ENCODE data around the gene MUC5AC. TPM values are rescaled to one million over a fixed set of nuclear protein-coding genes. Genes with fewer than 3 reads are reported as not detected.
"Not testable (repeated sequence)": the region's sequence is repeated elsewhere in the genome, so short reads cannot be mapped to it uniquely, and the experiment has no call there.

MUC5AC gene
- polyA plus RNA-seq, 1 donor (not counting 4 experiments of a cell fraction or from before 2014, with no cell fraction given) = not detected

DNA sequence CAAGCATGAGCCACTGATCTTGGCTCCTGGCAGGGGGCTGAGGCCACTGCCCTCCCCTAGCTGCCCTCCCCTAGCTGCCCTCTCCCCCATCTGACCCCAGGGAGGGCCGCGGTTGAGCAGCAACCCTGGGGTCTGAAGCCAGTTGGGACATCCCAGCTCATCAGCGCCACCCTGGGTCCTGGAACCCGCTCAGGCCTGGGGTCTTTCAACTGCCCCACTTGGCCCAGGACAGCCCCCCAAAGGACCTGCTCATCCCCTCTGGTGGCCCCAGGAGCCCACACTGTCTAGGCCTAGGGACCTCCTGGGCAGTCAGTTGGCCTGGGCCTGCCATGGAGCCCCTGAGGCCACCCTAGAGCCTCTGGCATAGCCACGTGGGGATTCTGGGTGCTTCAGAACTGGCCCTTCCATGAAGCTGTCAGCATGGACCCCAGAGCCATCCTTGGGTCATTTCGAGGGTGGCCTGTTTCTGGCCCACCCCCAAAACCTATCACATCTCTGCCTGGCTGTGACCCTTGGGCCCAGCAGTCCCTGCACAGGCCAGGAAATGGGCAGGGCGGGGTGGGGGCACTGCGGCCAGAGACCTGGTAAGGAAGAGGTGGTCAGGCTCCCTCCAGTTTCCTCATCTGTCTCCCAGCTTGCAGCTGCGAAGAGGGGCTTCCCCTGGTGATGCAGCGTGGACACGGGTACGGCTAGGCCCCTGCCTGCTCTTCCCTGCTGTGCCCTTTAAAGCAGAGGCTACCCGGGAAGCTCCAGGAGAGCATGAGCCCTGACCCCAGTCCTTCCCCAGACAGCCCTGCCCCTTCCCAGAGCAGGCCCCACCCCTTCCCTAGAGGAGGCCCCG is 45.2 kb upstream of the MUC5AC start:
- no peak for TF ChIP-seq EZH2 (IDR thresholded peaks at IDR 0.05; ENCODE audit: low read length)
- TF ChIP-seq, protein P1, sequence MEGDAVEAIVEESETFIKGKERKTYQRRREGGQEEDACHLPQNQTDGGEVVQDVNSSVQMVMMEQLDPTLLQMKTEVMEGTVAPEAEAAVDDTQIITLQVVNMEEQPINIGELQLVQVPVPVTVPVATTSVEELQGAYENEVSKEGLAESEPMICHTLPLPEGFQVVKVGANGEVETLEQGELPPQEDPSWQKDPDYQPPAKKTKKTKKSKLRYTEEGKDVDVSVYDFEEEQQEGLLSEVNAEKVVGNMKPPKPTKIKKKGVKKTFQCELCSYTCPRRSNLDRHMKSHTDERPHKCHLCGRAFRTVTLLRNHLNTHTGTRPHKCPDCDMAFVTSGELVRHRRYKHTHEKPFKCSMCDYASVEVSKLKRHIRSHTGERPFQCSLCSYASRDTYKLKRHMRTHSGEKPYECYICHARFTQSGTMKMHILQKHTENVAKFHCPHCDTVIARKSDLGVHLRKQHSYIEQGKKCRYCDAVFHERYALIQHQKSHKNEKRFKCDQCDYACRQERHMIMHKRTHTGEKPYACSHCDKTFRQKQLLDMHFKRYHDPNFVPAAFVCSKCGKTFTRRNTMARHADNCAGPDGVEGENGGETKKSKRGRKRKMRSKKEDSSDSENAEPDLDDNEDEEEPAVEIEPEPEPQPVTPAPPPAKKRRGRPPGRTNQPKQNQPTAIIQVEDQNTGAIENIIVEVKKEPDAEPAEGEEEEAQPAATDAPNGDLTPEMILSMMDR (optimal IDR thresholded peaks at IDR 0.05 in 1 of 3, IDR thresholded peaks at IDR 0.05 in 1 of 3, conservative IDR thresholded peaks at IDR 0.05 in 1 of 3; ENCODE audit: extremely low read depth in 1 of 3, insufficient read depth in 2 of 3, low read length in 3 of 3) = no peak
- H3K4me2 ChIP-seq (ENCODE audit: control insufficient read depth, extremely low read depth, insufficient read depth, low read depth, low read length) = no peak overlapping the region
- H3K9ac ChIP-seq (ENCODE audit: control insufficient read depth, extremely low read depth, insufficient read depth, low read length) = no peak overlapping the region
- no peak overlapping the region for H3K27ac ChIP-seq (ENCODE audit: control insufficient read depth, insufficient read depth, low read length)
- dilution Hi-C loops (cut with MboI; ENCODE audit: extremely low pct_ligation_motif_present, low sequenced_read_pairs) = no loop called here
- H3K27me3 ChIP-seq (ENCODE audit: control insufficient read depth, extremely low read depth, insufficient read depth, low read length) = peaks cover 4% of the 10 kb centered on the region
- no peak overlapping the region for H3K4me3 ChIP-seq (ENCODE audit: control insufficient read depth in 2 of 3, extremely low read depth in 1 of 3, insufficient read depth in 2 of 3, low read depth in 1 of 3, low read length in 3 of 3)
- H4K20me1 ChIP-seq (ENCODE audit: control insufficient read depth, extremely low read depth, insufficient read depth, low read length) = no peaks in the 10 kb centered on the region
- FAIRE-seq (no peak), DNase-seq (ENCODE audit: low read depth, low spot score) (no peak)
- peaks cover 4% of the 10 kb centered on the region for H3K9me3 ChIP-seq (ENCODE audit: control insufficient read depth, low read depth, low read length)
- no peak overlapping the region for H2AFZ ChIP-seq (ENCODE audit: control insufficient read depth, low read length)
- no peaks in the 10 kb centered on the region for H3K9me1 ChIP-seq (ENCODE audit: control insufficient read depth, extremely low read depth, insufficient read depth, low read length)
- no peaks in the 10 kb centered on the region for H3K4me1 ChIP-seq (ENCODE audit: control insufficient read depth, extremely low read depth, insufficient read depth, low read length)
- no peaks in the 10 kb centered on the region for H3K36me3 ChIP-seq (ENCODE audit: control insufficient read depth in 2 of 2, extremely low read depth in 1 of 2, insufficient read depth in 2 of 2, low read length in 2 of 2)
- no peaks in the 10 kb centered on the region for H3K79me2 ChIP-seq (ENCODE audit: control insufficient read depth, insufficient read depth, low read length)

DNA sequence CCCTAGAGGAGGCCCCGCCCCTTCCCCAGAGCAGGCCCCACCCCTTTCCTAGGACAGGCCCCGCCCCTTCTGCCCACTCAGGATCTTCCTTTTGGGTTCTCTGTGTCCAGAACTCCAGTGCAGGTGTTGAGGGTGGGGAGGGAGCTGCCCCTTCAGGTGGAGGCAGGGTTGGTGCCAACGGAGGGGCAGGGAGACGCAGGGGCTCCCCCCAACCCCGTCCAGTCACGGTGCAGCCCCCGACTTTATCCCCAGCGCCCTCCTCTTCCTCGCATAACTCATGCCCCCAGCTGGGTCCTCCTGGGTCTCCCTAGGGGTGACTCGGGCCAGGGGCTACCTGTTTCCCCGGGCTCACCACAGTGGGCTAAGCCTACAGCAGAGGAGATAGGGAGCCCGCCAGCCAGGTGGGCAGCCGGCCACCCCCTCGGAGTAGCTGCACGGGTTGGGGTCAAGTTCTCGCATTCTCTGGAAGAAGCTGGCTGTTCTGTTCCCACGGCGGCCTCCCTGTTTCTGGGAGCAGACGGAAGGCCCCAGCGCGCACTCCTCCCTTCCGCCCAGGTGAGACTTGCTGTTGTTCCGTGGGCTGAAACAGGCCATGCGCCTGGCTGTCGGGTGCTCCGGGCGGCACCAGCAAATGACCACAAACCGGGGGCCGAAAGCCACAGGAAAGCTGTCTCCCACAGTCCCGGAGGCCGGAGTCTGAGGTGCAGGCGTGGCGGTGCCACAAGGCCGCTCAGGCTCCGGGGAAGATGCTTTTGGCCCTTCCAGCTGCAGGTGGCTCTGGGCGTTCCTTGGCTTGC is 44.1 kb upstream of the MUC5AC start:
- TF ChIP-seq, protein P1 (optimal IDR thresholded peaks at IDR 0.05 in 1 of 3, IDR thresholded peaks at IDR 0.05 in 1 of 3, conservative IDR thresholded peaks at IDR 0.05 in 1 of 3; ENCODE audit: extremely low read depth in 1 of 3, insufficient read depth in 2 of 3, low read length in 3 of 3) = no peak
- TF ChIP-seq EZH2 (IDR thresholded peaks at IDR 0.05; ENCODE audit: low read length) = no peak
- Histone ChIP-seq H3K9ac (ENCODE audit: control insufficient read depth, extremely low read depth, insufficient read depth, low read length) (no peak overlapping the region), H3K9me3 (ENCODE audit: control insufficient read depth, low read depth, low read length) (peaks cover 4% of the 10 kb centered on the region), H3K36me3 (ENCODE audit: control insufficient read depth in 2 of 2, extremely low read depth in 1 of 2, insufficient read depth in 2 of 2, low read length in 2 of 2) (no peaks in the 10 kb centered on the region), H3K4me1 (ENCODE audit: control insufficient read depth, extremely low read depth, insufficient read depth, low read length) (no peaks in the 10 kb centered on the region), H3K27ac (ENCODE audit: control insufficient read depth, insufficient read depth, low read length) (no peak overlapping the region), H3K4me3 (ENCODE audit: control insufficient read depth in 2 of 3, extremely low read depth in 1 of 3, insufficient read depth in 2 of 3, low read depth in 1 of 3, low read length in 3 of 3) (no peak overlapping the region), H3K27me3 (ENCODE audit: control insufficient read depth, extremely low read depth, insufficient read depth, low read length) (peaks cover 4% of the 10 kb centered on the region), H2AFZ (ENCODE audit: control insufficient read depth, low read length) (no peak overlapping the region), H3K79me2 (ENCODE audit: control insufficient read depth, insufficient read depth, low read length) (no peaks in the 10 kb centered on the region), H4K20me1 (ENCODE audit: control insufficient read depth, extremely low read depth, insufficient read depth, low read length) (no peaks in the 10 kb centered on the region), H3K9me1 (ENCODE audit: control insufficient read depth, extremely low read depth, insufficient read depth, low read length) (no peaks in the 10 kb centered on the region), H3K4me2 (ENCODE audit: control insufficient read depth, extremely low read depth, insufficient read depth, low read depth, low read length) (no peak overlapping the region)
- dilution Hi-C loops (cut with MboI; ENCODE audit: extremely low pct_ligation_motif_present, low sequenced_read_pairs) = no loop called here
- DNase-seq (ENCODE audit: low read depth, low spot score) (no peak), FAIRE-seq (no peak)

DNA sequence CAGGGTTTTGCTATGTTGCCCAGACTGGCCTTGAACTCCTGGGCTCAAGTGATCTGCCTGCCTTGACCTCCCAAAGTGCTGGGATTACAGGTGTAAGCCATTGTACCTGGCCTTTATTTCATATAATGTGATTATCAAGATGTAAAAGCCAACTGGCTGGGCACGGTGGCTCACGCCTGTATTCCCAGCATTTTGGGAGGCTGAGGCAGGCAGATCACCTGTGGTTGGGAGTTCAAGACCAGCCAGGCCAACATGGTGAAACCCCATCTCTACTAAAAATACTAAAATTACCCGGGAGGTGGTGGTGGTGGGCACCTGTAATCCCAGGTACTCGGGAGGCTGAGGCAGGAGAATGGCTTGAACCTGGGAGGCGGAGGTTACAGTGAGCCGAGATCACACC is 42.5 kb upstream of the MUC5AC start:
- H3K27me3 ChIP-seq (ENCODE audit: control insufficient read depth, extremely low read depth, insufficient read depth, low read length); dilution Hi-C loops (cut with MboI; ENCODE audit: extremely low pct_ligation_motif_present, low sequenced_read_pairs); H3K79me2 ChIP-seq (ENCODE audit: control insufficient read depth, insufficient read depth, low read length); DNase-seq (ENCODE audit: low read depth, low spot score); H3K36me3 ChIP-seq (ENCODE audit: control insufficient read depth in 2 of 2, extremely low read depth in 1 of 2, insufficient read depth in 2 of 2, low read length in 2 of 2); H3K27ac ChIP-seq (ENCODE audit: control insufficient read depth, insufficient read depth, low read length); H3K4me2 ChIP-seq (ENCODE audit: control insufficient read depth, extremely low read depth, insufficient read depth, low read depth, low read length); H3K4me3 ChIP-seq (ENCODE audit: control insufficient read depth in 2 of 3, extremely low read depth in 1 of 3, insufficient read depth in 2 of 3, low read depth in 1 of 3, low read length in 3 of 3); H2AFZ ChIP-seq (ENCODE audit: control insufficient read depth, low read length); FAIRE-seq; H3K9me1 ChIP-seq (ENCODE audit: control insufficient read depth, extremely low read depth, insufficient read depth, low read length); H4K20me1 ChIP-seq (ENCODE audit: control insufficient read depth, extremely low read depth, insufficient read depth, low read length); H3K9ac ChIP-seq (ENCODE audit: control insufficient read depth, extremely low read depth, insufficient read depth, low read length); H3K9me3 ChIP-seq (ENCODE audit: control insufficient read depth, low read depth, low read length); H3K4me1 ChIP-seq (ENCODE audit: control insufficient read depth, extremely low read depth, insufficient read depth, low read length): not testable (repeated sequence)
